DOHH2 (cell line): ENCODE measurements around the gene AGGF1.

ENCODE experiments used
- CTCF ChIP-seq: fragments of 200-600 bp; sonication (generic); IDR thresholded peaks from one replicate; pipeline ENCODE4 v1.5.1; 2014; ENCODE audit warnings: antibody characterized with exemption, mild to moderate bottlenecking, low read depth, low read length; ENCODE audit not compliant: poor library complexity, severe bottlenecking
- EZH2phosphoT487 ChIP-seq: fragments of 200-600 bp; sonication (generic); IDR thresholded peaks from 2 replicates; pipeline ENCODE4 v1.6.1; 2017; ENCODE audit warnings: borderline replicate concordance, mild to moderate bottlenecking, antibody characterized with exemption, low read length, moderate library complexity, mixed read lengths

- TF ChIP-seq CTCF (no peak), EZH2phosphoT487 (no peak)
Observed at GRCh38 chr5:77012601-77013000, 17.6 kb upstream of the AGGF1 start.
